DOHH2 (cell line): ENCODE measurements around the gene RAI1.

Source experiments
- H3F3A ChIP-seq: fragments of 200-600 bp; sonication (generic), shearing (Covaris generic); 2 replicates; pipeline ENCODE4 v1.6.0; 2016; ENCODE audit warnings: antibody characterized with exemption, mild to moderate bottlenecking; ENCODE audit not compliant: control insufficient read depth, insufficient read depth
- H3K27ac ChIP-seq: fragments of 200-600 bp; sonication (generic); 2 replicates; pipeline ENCODE4 v1.5.1; 2014; ENCODE audit warnings: low read depth, mild to moderate bottlenecking, low read length, moderate library complexity
- H3K27me3 ChIP-seq: fragments of 200-600 bp; sonication (generic); 2 replicates; pipeline ENCODE4 v1.6.1; 2014; ENCODE audit warnings: mild to moderate bottlenecking, low read length, mixed read lengths; ENCODE audit not compliant: control insufficient read depth
- H3K36me3 ChIP-seq: fragments of 200-600 bp; sonication (generic); 2 replicates; pipeline ENCODE4 v1.6.1; 2014; ENCODE audit warnings: mild to moderate bottlenecking, low read length, moderate library complexity, mixed read lengths; ENCODE audit not compliant: control insufficient read depth
- H3K4me1 ChIP-seq: fragments of 200-600 bp; sonication (generic); 2 replicates; pipeline ENCODE4 v1.6.1; 2014; ENCODE audit warnings: mild to moderate bottlenecking, low read length, mixed read lengths; ENCODE audit not compliant: control insufficient read depth
- H3K4me2 ChIP-seq: fragments of 200-600 bp; sonication (generic); 2 replicates; pipeline ENCODE4 v1.6.0; 2014; ENCODE audit warnings: mild to moderate bottlenecking, low read length, moderate library complexity
- H3K4me3 ChIP-seq: fragments of 200-600 bp; sonication (generic); 2 replicates; pipeline ENCODE4 v1.5.1; 2014; ENCODE audit warnings: mild to moderate bottlenecking, low read length, mixed read lengths
- H3K79me2 ChIP-seq: fragments of 200-600 bp; sonication (generic); 2 replicates; pipeline ENCODE4 v1.6.1; 2014; ENCODE audit warnings: mild to moderate bottlenecking, low read length, mixed read lengths; ENCODE audit not compliant: control insufficient read depth
- H3K9me2 ChIP-seq: fragments of 200-600 bp; sonication (generic); replicated peaks from 2 replicates; pipeline ENCODE4 v1.6.1; 2014; ENCODE audit warnings: mild to moderate bottlenecking, low read length, mixed read lengths; ENCODE audit not compliant: control insufficient read depth
- H3K9me3 ChIP-seq: fragments of 200-600 bp; sonication (generic); 2 replicates; pipeline ENCODE4 v1.6.1; 2014; ENCODE audit warnings: antibody characterized with exemption, low read length, mixed read lengths; ENCODE audit not compliant: control insufficient read depth, insufficient read depth
- H4K20me1 ChIP-seq: fragments of 200-600 bp; sonication (generic); 2 replicates; pipeline ENCODE4 v1.6.0; 2014; ENCODE audit warnings: low read depth, mild to moderate bottlenecking, antibody characterized with exemption, low read length, moderate library complexity; ENCODE audit not compliant: control insufficient read depth, insufficient read depth
- CTCF ChIP-seq: fragments of 200-600 bp; sonication (generic); IDR thresholded peaks from one replicate; pipeline ENCODE4 v1.5.1; 2014; ENCODE audit warnings: antibody characterized with exemption, mild to moderate bottlenecking, low read depth, low read length; ENCODE audit not compliant: poor library complexity, severe bottlenecking
- EZH2phosphoT487 ChIP-seq: fragments of 200-600 bp; sonication (generic); IDR thresholded peaks from 2 replicates; pipeline ENCODE4 v1.6.1; 2017; ENCODE audit warnings: borderline replicate concordance, mild to moderate bottlenecking, antibody characterized with exemption, low read length, moderate library complexity, mixed read lengths

RAI1 gene

GRCh38 chr17:17698869-17699351 is 17.7 kb downstream of the RAI1 start:
- no peak overlapping the region for H3K27ac ChIP-seq

GRCh38 chr17:17699491-17699890 is 18.2 kb downstream of the RAI1 start:
- H3F3A ChIP-seq = no peaks in the 10 kb centered on the region
- peaks cover 43% of the 10 kb centered on the region for H4K20me1 ChIP-seq
- H3K4me1 ChIP-seq = peaks cover 44% of the 10 kb centered on the region
- peak overlapping the region; percentile 19; the same call in 1 of the 2 replicates for H3K4me2 ChIP-seq
- H3K9me3 ChIP-seq = no peaks in the 10 kb centered on the region
- no peaks in the 10 kb centered on the region for H3K27me3 ChIP-seq
- TF ChIP-seq CTCF (no peak), EZH2phosphoT487 (no peak)
- H3K79me2 ChIP-seq = peaks cover 97% of the 10 kb centered on the region
- H3K27ac ChIP-seq = no peak overlapping the region
- peaks cover 2% of the 10 kb centered on the region; the same call in 1 of the 2 replicates for H3K36me3 ChIP-seq
- no peaks in the 10 kb centered on the region for H3K9me2 ChIP-seq
- no peak overlapping the region for H3K4me3 ChIP-seq

More at GRCh38 chr17:17698869-17699351, 17.7 kb downstream of the RAI1 start:
- Histone ChIP-seq H3K4me2 (no peak overlapping the region), H3F3A (peaks cover under 1% of the 10 kb centered on the region; the same call in 1 of the 2 replicates), H3K4me1 (peaks cover 49% of the 10 kb centered on the region), H3K4me3 (no peak overlapping the region), H3K79me2 (peaks cover 97% of the 10 kb centered on the region), H3K9me2 (no peaks in the 10 kb centered on the region), H3K27me3 (no peaks in the 10 kb centered on the region), H3K9me3 (no peaks in the 10 kb centered on the region), H3K36me3 (no peaks in the 10 kb centered on the region), H4K20me1 (peaks cover 43% of the 10 kb centered on the region)
- TF ChIP-seq EZH2phosphoT487 = no peak

- Histone ChIP-seq H4K20me1 (peaks cover 43% of the 10 kb centered on the region), H3K27me3 (no peaks in the 10 kb centered on the region), H3K79me2 (peaks cover 98% of the 10 kb centered on the region), H3K9me2 (no peaks in the 10 kb centered on the region), H3K4me2 (peak overlapping the region; percentile 19), H3K4me1 (peaks cover 39% of the 10 kb centered on the region), H3K4me3 (peak overlapping the region; percentile 11; the same call in 1 of the 2 replicates), H3K36me3 (peaks cover 3% of the 10 kb centered on the region; the same call in 1 of the 2 replicates), H3K9me3 (no peaks in the 10 kb centered on the region), H3K27ac (no peak overlapping the region), H3F3A (no peaks in the 10 kb centered on the region)
- TF ChIP-seq CTCF = no peak
These were observed 19.2 kb downstream of the RAI1 start for GRCh38 chr17:17700251-17700969.

GRCh38 chr17:17701112-17701511 is 19.9 kb downstream of the RAI1 start:
- H3K9me3 ChIP-seq = no peaks in the 10 kb centered on the region
- no peaks in the 10 kb centered on the region for H3K27me3 ChIP-seq
- H3K79me2 ChIP-seq = peaks cover 96% of the 10 kb centered on the region
- H3K4me3 ChIP-seq = no peak overlapping the region
- H3F3A ChIP-seq = no peaks in the 10 kb centered on the region
- H3K9me2 ChIP-seq = no peaks in the 10 kb centered on the region
- TF ChIP-seq CTCF = no peak
- TF ChIP-seq EZH2phosphoT487 = no peak
- peaks cover 3% of the 10 kb centered on the region; the same call in 1 of the 2 replicates for H3K36me3 ChIP-seq
- H3K4me2 ChIP-seq = peak overlapping the region; percentile 19; the same call in 1 of the 2 replicates
- no peak overlapping the region for H3K27ac ChIP-seq
- peaks cover 35% of the 10 kb centered on the region for H3K4me1 ChIP-seq
- peaks cover 43% of the 10 kb centered on the region for H4K20me1 ChIP-seq
